ENCODE results near the gene OR52E1.

- TF ChIP-seq CTCF (IDR thresholded peaks at IDR 0.05), result no peak
- TF ChIP-seq POLR2A (IDR thresholded peaks at IDR 0.05), result no peak
Observed at GRCh38 chr11:5046754-5047330, 22.5 kb upstream of the OR52E1 start.
